HG03432 (cell line): ENCODE measurements around the gene GABRB2.
"Not testable (repeated sequence)": the region's sequence is repeated elsewhere in the genome, so short reads cannot be mapped to it uniquely, and the experiment has no call there.

Experiments used
- ATAC-seq: cut with Tn5 transposase; IDR thresholded peaks from one replicate; pipeline ENCODE4 v1.9.1; 2021; ENCODE audit warnings: mild to moderate bottlenecking, moderate library complexity; ENCODE audit not compliant: unreplicated experiment

Gene GABRB2

GRCh38 chr5:161305601-161306000 lies 240.9 kb downstream of the GABRB2 start:
- no peak for ATAC-seq

DNA sequence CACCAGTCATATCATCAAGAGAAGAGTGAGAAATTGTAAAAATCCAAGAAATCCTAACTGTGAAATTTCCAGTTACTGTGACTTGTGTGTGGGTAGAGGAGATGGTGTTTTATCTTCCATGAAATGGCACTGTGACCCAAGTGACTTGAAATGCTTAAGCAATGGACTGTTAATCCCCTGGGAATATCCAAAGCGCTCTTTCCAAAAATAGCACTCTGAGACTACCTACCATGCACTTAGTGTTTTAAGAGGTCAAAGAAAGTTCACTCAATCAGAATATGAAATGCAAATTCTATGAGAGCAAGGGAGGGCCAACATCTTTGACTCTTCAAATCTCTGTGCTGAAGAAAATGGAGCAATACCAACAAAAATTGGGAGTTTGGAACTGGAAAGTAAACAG lies 244.0 kb downstream of the GABRB2 start:
- no peak for ATAC-seq

DNA sequence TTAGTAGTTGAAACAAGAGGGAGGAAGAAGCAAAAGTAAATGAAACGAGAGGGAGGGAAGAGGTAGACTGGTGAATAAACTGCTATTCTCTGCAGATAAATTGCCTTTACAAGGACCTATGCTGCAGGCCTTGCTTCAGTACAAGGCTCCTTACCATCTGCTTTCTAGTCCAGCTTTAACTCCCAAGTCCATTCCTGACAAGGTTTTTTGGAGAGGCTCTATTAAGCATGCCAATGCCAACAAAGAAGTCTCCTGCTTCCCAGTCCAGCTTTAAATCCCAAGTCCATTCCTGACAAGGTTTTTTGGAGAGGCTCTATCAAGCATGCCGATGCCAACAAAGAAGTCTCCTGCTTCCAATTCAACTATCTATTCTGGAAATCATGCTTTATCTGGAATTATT lies 244.9 kb downstream of the GABRB2 start:
- no peak for ATAC-seq

GRCh38 chr5:161299053-161299452 lies 247.5 kb downstream of the GABRB2 start:
- peak; percentile 91 for ATAC-seq

- not testable (repeated sequence) for ATAC-seq
Measured at GRCh38 chr5:161297388-161297787, 249.1 kb downstream of the GABRB2 start.

DNA sequence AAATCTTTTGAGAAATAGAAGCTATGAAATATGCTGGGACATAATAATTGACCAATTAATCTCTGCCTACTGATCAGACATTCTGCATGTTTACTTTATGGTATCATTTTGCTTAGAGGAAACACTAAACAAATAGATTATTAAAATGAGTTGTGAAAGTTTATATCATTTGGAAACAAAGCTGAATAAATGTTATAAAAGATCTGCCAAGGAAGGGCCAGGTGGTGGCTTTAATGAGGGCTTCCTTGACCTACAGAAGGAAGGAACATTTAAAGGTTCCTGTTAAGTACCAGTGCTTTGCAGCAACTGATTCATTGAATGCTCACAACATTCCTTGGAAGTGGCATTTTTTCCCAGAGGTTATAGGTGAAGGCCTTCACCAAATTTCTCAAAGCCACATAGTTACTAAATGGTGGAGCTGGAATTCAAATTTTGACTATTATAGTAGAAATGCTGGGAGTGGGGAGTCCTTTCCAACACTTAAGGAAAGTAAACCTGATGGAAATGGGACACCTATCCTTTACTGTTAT lies 250.7 kb downstream of the GABRB2 start:
- ATAC-seq, result no peak

GRCh38 chr5:161288071-161288470 lies 258.5 kb downstream of the GABRB2 start:
- no peak for ATAC-seq

- no peak for ATAC-seq
Measured at GRCh38 chr5:161287436-161287835, 259.1 kb downstream of the GABRB2 start.

GRCh38 chr5:161286066-161286655 lies 260.4 kb downstream of the GABRB2 start:
- peak; percentile 96 for ATAC-seq

DNA sequence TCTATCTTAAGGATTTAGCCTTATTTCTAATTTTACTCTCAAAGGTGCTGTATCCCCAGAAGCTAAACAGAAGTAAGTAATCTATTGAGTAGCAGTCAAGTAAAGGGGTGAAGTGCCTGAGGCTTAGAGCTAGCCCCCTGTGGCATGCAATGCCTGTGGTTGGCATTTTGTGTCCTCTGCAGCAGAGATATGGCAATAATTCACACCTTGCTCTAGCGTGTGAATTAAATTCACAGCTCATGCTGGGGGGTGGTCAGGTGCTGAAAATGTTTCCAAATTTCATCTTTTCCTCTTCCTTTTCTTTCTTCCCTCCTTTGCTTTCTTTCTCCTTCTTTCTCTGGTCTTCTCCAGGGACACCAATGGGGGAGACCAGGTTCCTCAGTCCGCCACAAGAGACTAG lies 262.1 kb downstream of the GABRB2 start:
- ATAC-seq, result no peak

- no peak for ATAC-seq
Measured at GRCh38 chr5:161283296-161283695, 263.2 kb downstream of the GABRB2 start.

DNA sequence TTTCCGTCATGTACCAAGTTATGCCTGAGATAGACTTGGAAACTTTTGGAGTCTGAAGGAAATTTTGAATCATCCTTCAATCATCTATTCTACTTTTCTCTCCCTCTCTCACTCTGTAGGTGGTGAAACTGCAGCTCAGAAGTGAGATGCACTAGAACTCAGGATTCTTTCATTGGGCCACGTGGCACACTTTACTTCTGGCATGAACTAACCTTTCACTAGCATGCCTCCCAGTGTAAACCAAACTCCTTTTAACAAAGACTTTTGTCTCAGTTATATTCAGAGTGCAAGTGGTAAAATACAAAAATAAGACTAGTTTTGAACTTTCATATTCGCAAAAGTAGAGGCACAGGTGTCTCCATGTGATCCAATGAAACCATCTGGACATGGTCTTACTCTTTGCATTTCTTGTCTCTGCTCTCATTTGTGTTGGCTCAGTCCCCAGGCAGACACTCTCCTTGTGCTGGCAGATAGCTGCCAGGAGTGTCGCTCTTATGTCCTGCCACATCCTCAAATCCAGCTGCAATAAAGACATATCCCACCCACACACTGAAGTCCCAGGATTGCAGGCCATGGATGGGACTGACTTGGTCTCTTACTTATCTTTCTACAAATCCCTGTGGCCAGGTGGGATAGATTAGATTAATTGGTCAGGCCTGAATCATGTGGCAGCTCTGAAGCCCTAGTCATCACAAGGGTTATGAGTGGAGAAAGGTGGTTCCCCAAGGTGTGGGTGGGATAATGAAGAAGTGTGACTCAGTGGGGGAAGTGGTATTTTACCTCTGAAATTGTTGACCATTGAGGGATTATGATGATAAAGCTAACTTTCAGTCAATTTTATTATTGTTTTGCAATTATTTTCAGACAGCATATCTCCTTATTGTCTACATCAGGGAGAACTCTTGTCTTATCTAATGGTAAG lies 267.5 kb downstream of the GABRB2 start:
- peak; percentile 77 for ATAC-seq

- no peak for ATAC-seq
Measured at GRCh38 chr5:161277011-161277410, 269.5 kb downstream of the GABRB2 start.

GRCh38 chr5:161274951-161275350 lies 271.6 kb downstream of the GABRB2 start:
- no peak for ATAC-seq

GRCh38 chr5:161273410-161273809 lies 273.1 kb downstream of the GABRB2 start:
- ATAC-seq, result no peak

GRCh38 chr5:161271816-161272215 lies 274.7 kb downstream of the GABRB2 start:
- no peak for ATAC-seq

DNA sequence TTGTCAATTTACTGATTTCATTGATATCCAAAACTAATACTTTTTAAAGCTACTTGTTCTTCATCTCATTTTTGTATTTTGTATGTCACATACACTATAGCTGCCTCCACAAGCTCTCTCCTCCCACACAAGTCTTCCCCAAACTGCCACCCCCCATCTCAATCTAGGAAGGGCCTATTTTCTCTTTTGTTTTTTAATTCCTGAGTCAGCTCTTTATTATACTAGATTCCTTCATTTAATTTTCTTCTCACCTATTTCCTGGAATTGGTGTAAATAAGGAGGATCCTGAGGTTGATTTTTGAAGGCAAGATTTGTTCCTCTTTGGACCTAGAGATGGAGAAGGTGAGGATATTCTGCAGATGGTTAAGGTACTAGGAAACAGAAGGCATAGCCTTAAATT lies 277.4 kb downstream of the GABRB2 start:
- ATAC-seq, result no peak

- ATAC-seq, result no peak
Measured at GRCh38 chr5:161266954-161267353, 279.6 kb downstream of the GABRB2 start.

- no peak for ATAC-seq
Measured at GRCh38 chr5:161265006-161265405, 281.5 kb downstream of the GABRB2 start.

DNA sequence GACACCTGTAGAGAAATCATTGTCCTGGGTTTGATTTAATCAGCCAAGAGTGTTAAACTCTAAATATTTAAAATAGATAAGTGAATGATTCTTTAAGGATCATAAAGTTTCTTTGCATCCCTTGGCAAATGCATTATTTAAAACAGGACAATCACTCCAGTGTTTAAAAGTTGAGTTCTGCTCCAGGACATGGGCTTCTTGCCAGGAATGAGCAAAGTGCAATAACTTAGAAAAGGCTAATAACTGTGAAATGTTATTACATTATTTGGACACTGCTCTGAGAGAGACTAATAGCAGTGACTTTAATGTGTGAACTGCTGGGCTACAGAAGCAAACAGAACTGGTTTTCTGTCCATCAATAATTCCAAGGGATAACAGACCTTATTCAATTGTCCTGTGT lies 283.3 kb downstream of the GABRB2 start:
- ATAC-seq, result no peak

- peak; percentile 58 for ATAC-seq
Measured at GRCh38 chr5:161261668-161262323, 284.7 kb downstream of the GABRB2 start.

- peak; percentile 51 for ATAC-seq
Measured at GRCh38 chr5:161258438-161258837, 288.1 kb downstream of the GABRB2 start.
